ENCODE data around the gene CYP2S1. TPM values are rescaled to one million over a fixed set of nuclear protein-coding genes. Genes with fewer than 3 reads are reported as not detected.
A peak's percentile ranks its signal among the peaks of the same experiment; 100 is the strongest.

CYP2S1 gene
- total and polyA plus RNA-seq, 2 of the 4 experiments (the other 2 are of a cell fraction), result 0.54 to 2.1 TPM

DNA sequence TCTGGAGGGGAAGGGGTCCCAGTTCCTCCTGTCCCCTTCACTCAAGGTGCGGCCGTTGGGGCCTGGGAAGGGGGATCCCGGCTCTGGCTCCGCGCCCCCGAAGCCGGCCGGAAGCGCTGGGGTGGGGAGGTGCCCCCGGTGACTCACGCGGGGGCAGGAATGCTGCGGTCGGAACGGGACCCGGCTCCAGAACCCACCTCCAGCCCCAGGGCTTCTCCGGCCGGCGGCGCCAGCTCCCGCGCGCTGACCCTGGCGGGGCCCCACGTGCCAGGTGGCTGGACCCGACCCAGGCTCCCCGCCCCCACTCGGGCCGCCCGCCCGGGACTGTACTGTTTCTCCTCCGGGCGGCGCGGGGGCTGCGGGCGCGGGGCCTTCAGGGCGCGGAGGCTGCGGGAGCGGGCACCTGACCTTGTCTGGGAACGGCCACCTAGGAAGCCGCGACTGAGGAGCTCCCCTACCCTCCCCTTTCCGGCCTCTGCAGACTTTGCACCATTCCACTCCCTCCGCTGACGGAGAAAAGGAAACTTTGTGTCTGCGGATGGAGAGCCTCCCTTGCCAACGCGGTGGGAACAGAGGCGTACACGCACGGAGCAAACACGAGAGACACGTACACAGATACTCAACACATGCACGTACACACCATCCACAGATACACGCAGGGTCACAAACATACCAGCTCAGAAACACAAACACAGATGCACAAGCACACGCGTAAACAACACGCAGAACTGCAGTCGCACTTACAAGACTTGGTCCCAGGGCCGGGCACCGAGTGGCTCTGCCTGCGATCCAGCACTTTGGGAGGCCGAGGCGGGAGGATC lies 33.2 kb downstream of the CYP2S1 start:
- Histone ChIP-seq H3K4me2 (ENCODE audit: low read depth, low read length) (peak overlapping the region; percentile 88), H2AFZ (replicated peaks; ENCODE audit: low read length, poor library complexity) (peak overlapping the region; percentile 29), H2AK9ac (replicated peaks; ENCODE audit: low read depth, low read length, poor library complexity) (peak overlapping the region; percentile 79), H3K56ac (ENCODE audit: extremely low read depth, insufficient read depth, low read length) (peak overlapping the region; percentile 98), H4K20me1 (ENCODE audit: insufficient read depth, low read length) (peaks cover 45% of the 10 kb centered on the region), H4K5ac (ENCODE audit: low read depth, low read length) (peak overlapping the region; percentile 97), H3K4me1 (ENCODE audit: control insufficient read depth, insufficient read depth, low read length) (peaks cover 37% of the 10 kb centered on the region), H3K4ac (ENCODE audit: low read depth, low read length) (peak overlapping the region; percentile 100), H3K79me1 (ENCODE audit: low read depth in 1 of 2, low read length in 2 of 2) (peaks cover 44 to 76% of the 10 kb centered on the region in 2 experiments), H3K23ac (ENCODE audit: low read depth, low read length) (peak overlapping the region; percentile 98), H3K9ac (ENCODE audit: low read depth, low read length) (peak overlapping the region; percentile 71), H3K9me3 (ENCODE audit: control insufficient read depth, insufficient read depth, low read length) (no peaks in the 10 kb centered on the region), H3K14ac (replicated peaks; ENCODE audit: low read depth, low read length) (peak overlapping the region; percentile 91), H3K27ac (ENCODE audit: insufficient read depth, low read length) (peak overlapping the region; percentile 96), H2BK5ac (ENCODE audit: low read depth, low read length, poor library complexity, severe bottlenecking) (peak overlapping the region; percentile 100), H2BK120ac (ENCODE audit: low read depth, low read length) (peak overlapping the region; percentile 97), H2AK5ac (ENCODE audit: low read depth, low read length) (peak overlapping the region; percentile 100), H3K36me3 (ENCODE audit: control insufficient read depth, insufficient read depth, low read length) (peaks cover 58% of the 10 kb centered on the region), H3K4me3 (ENCODE audit: insufficient read depth, low read depth, low read length) (peak overlapping the region; percentile 23), H4K91ac (ENCODE audit: insufficient read depth, low read depth, low read length) (peak overlapping the region; percentile 96), H4K8ac (ENCODE audit: low read depth in 2 of 2, low read length in 2 of 2) (peak overlapping the region; percentile 85 to 100), H2BK20ac (ENCODE audit: low read depth, low read length) (peak overlapping the region; percentile 99), H3K18ac (ENCODE audit: low read depth, low read length) (peak overlapping the region; percentile 97), H2BK15ac (ENCODE audit: low read depth, low read length) (peak overlapping the region; percentile 90), H3K27me3 (ENCODE audit: control insufficient read depth, insufficient read depth, low read length) (no peaks in the 10 kb centered on the region), H3K9me1 (ENCODE audit: insufficient read depth, low read length) (peaks cover 30% of the 10 kb centered on the region)
- POLR2A ChIA-PET (ENCODE audit: unreplicated experiment), result no interaction called here
- intact Hi-C loops (cut with micrococcal nuclease), result no loop called here
- BruUV-seq (replicated peaks), result no TSS peak
- peak; percentile 62 for ATAC-seq (ENCODE audit: low read depth)
- dilution Hi-C loops (cut with HindIII; ENCODE audit: low sequenced_read_pairs, unreplicated experiment), result no loop called here
- peak; percentile 82 for DNase-seq
- CTCF ChIA-PET, result no interaction called here
- in situ Hi-C loops (cut with MboI; ENCODE audit: low sequenced_read_pairs), result no loop called here
- 2% methylated on average over 9 of the region's 67 CpGs; no CpG with 5 or more reads in 1 of the 2 experiments for WGBS, 2 experiments (ENCODE audit: extremely low coverage in 2 of 2, insufficient read length in 1 of 2)
- no peak for TF ChIP-seq RAD21 (IDR thresholded peaks at IDR 0.05; ENCODE audit: low read length)
- TF ChIP-seq, protein P1, sequence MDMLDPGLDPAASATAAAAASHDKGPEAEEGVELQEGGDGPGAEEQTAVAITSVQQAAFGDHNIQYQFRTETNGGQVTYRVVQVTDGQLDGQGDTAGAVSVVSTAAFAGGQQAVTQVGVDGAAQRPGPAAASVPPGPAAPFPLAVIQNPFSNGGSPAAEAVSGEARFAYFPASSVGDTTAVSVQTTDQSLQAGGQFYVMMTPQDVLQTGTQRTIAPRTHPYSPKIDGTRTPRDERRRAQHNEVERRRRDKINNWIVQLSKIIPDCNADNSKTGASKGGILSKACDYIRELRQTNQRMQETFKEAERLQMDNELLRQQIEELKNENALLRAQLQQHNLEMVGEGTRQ (IDR thresholded peaks at IDR 0.05; ENCODE audit: low read depth, low read length), result peak; percentile 79
- TF ChIP-seq MXI1 (IDR thresholded peaks at IDR 0.05; ENCODE audit: borderline replicate concordance, low read depth, low read length), result no peak
- TF ChIP-seq MAFK (IDR thresholded peaks at IDR 0.05; ENCODE audit: low read depth, low read length), result no peak
- TF ChIP-seq FOS (IDR thresholded peaks at IDR 0.05; ENCODE audit: low read depth, low read length), result peak; percentile 69; the same call in 1 of the 2 replicates
- TF ChIP-seq RCOR1 (IDR thresholded peaks at IDR 0.05; ENCODE audit: insufficient replicate concordance, low read length), result peak; percentile 38
- peak; percentile 55; the same call in 1 of the 2 replicates for TF ChIP-seq MAZ (IDR thresholded peaks at IDR 0.05; ENCODE audit: borderline replicate concordance, low read depth, low read length)
- TF ChIP-seq BHLHE40 (IDR thresholded peaks at IDR 0.05; ENCODE audit: low read depth, low read length), result peak; percentile 97
- TF ChIP-seq POLR2A (IDR thresholded peaks at IDR 0.05; ENCODE audit: low read depth, low read length), result no peak
- no peak for TF ChIP-seq CHD1 (IDR thresholded peaks at IDR 0.05; ENCODE audit: low read depth, low read length)
- no peak for TF ChIP-seq NFE2L2 (IDR thresholded peaks at IDR 0.05; ENCODE audit: low read depth, low read length)
- TF ChIP-seq, protein P2, sequence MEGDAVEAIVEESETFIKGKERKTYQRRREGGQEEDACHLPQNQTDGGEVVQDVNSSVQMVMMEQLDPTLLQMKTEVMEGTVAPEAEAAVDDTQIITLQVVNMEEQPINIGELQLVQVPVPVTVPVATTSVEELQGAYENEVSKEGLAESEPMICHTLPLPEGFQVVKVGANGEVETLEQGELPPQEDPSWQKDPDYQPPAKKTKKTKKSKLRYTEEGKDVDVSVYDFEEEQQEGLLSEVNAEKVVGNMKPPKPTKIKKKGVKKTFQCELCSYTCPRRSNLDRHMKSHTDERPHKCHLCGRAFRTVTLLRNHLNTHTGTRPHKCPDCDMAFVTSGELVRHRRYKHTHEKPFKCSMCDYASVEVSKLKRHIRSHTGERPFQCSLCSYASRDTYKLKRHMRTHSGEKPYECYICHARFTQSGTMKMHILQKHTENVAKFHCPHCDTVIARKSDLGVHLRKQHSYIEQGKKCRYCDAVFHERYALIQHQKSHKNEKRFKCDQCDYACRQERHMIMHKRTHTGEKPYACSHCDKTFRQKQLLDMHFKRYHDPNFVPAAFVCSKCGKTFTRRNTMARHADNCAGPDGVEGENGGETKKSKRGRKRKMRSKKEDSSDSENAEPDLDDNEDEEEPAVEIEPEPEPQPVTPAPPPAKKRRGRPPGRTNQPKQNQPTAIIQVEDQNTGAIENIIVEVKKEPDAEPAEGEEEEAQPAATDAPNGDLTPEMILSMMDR (conservative IDR thresholded peaks at IDR 0.05; ENCODE audit: low read depth, low read length), result no peak
- no peak for TF ChIP-seq RFX5 (IDR thresholded peaks at IDR 0.05; ENCODE audit: low read depth, low read length)
- no peak for TF ChIP-seq CEBPB (IDR thresholded peaks at IDR 0.05; ENCODE audit: low read depth, low read length)
- TF ChIP-seq, protein P3, sequence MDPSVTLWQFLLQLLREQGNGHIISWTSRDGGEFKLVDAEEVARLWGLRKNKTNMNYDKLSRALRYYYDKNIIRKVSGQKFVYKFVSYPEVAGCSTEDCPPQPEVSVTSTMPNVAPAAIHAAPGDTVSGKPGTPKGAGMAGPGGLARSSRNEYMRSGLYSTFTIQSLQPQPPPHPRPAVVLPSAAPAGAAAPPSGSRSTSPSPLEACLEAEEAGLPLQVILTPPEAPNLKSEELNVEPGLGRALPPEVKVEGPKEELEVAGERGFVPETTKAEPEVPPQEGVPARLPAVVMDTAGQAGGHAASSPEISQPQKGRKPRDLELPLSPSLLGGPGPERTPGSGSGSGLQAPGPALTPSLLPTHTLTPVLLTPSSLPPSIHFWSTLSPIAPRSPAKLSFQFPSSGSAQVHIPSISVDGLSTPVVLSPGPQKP (IDR thresholded peaks at IDR 0.05; ENCODE audit: borderline replicate concordance, low read depth, low read length), result no peak
